GM18861 (cell line): ENCODE data around the gene CDKAL1.

Source experiments
- ATAC-seq: cut with Tn5 transposase; IDR thresholded peaks from one replicate; pipeline ENCODE4 v1.9.1; 2021; ENCODE audit not compliant: unreplicated experiment

Gene CDKAL1

GRCh38 chr6:21001736-21002135 is 467.5 kb downstream of the CDKAL1 start:
- ATAC-seq = no peak

DNA sequence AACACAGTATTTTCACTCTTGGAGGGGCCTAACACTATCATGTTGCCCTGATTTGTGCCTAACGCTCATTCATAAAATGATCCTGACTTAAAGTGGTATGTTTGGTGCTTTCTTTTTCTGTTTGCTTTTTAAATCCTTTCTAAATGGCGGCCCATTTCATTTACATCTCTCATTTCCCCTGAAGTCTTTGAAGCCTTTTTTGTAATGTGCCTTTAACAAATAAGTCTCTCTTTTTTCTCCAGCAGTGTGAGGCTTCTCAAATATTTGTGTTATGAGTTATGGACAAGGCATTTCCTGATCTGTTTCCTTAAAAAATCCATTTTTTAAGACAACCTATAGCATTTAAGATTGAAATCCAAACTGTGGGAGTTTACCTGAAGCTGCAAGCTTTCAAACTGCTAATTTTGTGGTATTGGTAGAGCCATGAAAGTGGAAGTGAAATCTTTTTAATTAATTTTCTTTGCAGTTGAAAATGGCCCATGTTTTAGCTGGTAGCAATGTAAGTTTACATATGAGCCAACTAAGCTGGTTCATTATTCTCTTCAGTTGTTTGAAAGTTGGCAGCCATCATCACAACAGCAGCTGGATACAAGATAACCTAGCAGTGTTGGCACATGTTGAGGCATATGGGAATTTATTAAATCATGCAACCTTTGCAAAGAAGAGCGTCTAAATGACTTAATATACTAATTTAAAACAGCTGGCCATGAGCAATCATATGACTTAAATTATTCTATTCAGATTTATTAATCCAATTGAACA is 469.7 kb downstream of the CDKAL1 start:
- ATAC-seq = peak; percentile 79

GRCh38 chr6:21005816-21006570 is 471.7 kb downstream of the CDKAL1 start:
- ATAC-seq = peak; percentile 56

- ATAC-seq = no peak
Observed at GRCh38 chr6:21019614-21020013, 485.4 kb downstream of the CDKAL1 start.

DNA sequence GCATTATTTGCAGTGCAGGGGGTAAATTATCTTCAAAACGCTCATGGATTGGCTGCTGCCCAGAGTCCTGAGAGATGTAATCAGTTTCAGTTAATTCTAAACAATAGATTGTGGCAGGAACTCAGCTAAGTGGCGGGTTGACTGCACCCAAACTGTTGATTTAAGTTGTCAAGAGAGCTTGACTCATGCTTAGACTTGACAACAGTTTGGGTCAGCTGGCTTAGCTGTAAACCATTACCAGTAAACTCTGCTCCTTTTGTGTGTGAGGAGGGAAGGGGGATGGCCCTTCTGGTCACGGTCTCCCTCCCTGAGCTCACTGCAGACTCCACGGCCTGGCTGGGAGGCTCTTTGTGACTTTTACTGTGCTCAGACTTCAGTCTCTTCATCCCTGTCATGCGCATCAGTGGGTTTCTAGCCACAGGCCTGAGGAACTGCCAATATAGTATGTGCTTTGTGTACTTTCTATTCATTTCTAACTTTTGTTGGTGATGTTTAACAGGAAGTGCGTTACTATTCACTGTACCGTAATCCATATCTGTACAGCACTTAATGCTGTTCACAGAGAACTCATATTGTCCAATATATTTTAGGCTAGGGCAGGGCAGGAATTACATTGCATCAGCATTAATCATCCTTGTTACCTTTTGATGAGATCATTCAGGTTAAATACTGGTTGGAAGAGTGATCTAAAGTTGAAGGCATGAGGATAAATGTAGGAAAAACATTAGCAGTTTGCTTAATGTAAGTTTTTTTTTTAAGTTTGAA is 488.3 kb downstream of the CDKAL1 start:
- peak; percentile 89 for ATAC-seq

- ATAC-seq = no peak
Observed at GRCh38 chr6:21023210-21023609, 489.0 kb downstream of the CDKAL1 start.

GRCh38 chr6:21024616-21025015 is 490.4 kb downstream of the CDKAL1 start:
- no peak for ATAC-seq

DNA sequence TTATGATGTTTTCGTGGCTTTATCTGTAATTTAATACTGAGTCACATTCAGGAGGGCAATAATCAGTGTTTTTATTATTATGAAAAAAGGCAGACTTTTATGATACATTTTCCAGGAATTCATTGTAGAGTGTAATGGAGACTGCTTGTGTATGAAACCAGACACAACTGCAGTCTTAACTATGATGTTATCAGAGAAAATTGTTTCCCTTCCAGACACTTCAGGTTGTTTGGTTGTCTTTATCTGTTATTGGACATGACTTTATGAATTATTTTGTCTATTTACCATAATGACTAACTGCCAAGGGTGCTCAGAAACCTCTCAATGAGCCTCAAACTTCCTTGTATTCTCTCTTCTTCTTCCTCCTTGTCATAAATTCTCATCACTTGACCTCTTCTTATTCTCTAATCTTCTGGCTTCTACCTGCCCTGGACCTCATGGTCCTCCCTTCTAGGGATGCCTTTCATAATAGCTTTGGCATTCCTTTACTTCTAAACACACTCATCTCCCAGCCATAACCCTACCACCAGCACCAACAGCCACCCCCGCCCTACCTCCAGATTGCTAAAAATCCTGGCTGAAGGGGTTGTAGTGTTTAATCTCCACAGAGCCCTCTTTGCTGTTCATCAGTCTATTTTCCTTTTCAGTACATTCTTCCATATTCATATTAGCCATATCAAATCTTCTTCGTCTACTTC is 492.5 kb downstream of the CDKAL1 start:
- ATAC-seq = no peak

DNA sequence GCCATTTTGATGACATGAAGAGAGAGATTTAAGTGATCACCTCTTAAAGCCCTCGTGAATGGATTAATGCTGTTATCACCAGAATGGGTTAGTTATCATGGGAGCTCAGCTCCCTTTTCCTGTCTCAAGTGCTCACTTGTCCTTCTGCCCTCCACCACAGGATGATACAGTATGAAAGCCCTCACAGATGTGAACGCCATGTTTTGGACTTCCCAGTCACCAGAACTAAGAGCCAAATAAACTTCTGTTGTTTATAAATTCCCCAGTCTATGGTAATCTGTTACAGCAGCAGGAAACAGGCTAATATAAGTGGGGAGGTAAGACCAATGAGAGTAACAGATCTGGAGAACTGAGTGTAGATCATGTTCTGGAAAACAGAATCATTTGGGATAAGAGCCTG is 493.2 kb downstream of the CDKAL1 start:
- ATAC-seq = no peak

DNA sequence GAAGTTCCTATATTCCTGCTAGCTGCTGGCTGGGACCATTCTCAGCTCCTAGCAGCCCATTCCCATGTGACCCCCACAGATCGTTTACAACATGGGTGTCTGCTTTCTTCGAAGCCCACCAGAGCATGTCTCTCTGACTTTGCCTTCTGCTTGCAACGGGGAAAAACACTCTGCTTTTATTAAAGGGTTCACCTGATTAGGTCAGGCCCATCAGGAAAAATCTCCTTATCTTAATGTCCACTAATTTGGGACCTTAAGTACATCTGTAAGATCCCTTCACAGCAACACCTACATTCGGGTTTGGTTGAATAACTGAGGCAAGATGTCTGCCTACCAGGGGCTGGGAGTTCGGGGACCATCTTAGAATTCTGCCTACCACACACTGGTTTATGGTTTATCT is 496.9 kb downstream of the CDKAL1 start:
- ATAC-seq = no peak

GRCh38 chr6:21033084-21033483 is 498.8 kb downstream of the CDKAL1 start:
- ATAC-seq = no peak

DNA sequence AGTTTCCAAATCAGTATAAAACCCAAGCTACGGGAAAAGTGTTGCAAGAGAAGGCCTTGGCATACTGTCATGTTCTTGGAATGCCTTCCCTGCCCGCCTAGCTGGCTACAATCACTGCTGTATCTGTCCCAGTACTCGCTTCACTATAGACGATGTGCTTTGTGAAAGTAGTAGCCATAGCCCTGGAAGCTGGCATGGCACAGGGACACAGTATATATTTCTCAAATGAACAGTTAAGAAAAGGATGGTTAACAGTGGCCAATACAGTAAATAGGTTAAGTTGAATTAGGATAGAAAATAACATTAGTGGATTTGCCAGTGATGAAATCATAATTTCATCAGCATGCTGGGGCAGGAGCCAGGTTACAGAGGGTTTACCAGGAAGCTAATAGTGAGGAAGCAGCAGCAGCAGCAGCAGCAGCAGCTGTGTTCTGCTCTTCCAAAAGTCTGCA is 499.3 kb downstream of the CDKAL1 start:
- no peak for ATAC-seq

DNA sequence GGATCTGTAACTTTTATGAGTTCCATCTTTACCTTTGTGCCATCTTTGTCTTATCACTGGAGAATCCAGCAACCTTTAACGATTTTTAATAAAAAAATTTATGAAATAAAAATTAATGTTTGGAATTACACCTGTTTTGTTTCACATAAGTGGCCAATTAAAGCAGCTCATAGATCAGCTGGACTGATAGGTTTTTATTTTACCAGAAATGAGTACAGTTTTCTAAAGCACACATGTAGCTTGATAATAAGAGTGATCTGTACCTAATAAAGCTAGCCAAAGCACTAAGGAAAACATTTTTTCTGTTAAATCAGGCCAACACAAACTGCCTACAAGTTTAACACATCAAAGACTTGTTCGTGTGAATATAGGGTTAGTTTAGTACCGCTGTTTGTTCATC is 500.1 kb downstream of the CDKAL1 start:
- no peak for ATAC-seq

DNA sequence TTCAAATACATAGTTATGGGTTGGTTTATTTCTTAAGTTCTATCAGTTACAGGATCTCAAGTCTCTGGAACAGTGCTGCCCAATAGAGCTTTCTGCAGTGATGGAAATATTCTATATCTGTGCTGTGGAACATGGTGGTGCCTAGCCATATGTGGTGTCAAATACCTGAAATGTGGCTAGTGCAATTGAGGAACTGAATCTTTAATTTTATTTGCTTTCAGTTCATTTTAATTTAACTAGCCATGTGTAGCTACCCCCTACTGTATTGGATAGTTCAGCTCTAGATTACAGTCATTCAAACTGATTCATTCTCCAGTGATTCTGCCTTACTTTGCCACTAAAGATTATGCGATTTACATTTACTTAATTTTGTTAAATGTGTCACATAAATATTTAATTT is 503.2 kb downstream of the CDKAL1 start:
- no peak for ATAC-seq

DNA sequence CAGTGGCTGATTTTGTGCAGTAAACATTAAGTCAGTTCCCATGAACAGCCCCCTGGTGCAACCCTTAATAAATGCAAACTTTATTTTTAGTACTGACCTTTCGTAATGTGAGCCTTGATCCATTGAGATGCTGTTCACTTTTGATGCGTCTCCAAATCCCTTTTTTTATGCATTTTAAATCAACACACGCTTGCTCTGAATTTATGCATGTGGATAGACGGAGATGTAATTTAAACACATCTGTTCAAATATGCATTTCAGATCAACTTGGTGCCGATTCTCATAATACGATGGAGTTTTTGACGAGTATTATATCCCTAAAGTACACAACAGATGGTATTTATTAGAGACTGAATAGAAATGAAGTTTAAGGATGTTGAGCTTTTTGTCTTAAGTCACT is 505.7 kb downstream of the CDKAL1 start:
- ATAC-seq = no peak

DNA sequence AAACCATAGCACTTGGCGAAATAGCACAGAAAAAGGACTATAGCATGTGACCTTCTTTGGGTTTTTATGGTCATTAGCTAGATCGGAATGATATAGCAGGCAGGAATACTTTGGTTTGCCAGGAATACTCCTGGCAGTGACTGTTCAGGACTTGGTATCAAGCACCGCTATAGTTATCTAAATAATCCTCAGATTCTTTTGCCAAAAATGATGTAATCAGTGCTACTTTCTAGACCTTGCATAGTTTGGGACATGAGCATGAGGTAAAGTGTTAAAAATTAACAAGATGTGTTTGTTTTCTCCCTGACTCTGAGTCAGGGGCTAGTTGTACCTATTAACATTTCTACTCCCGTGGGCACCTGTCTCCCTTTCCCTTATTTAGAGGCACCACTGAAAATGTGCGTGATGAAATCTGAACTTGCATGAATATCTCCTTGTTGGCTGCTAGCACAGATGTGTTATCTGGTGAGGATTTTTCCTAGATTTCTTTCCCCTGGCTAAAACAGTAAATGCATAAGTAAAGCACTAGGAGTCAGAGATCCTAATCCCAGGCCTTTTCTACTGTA is 511.0 kb downstream of the CDKAL1 start:
- ATAC-seq = no peak

DNA sequence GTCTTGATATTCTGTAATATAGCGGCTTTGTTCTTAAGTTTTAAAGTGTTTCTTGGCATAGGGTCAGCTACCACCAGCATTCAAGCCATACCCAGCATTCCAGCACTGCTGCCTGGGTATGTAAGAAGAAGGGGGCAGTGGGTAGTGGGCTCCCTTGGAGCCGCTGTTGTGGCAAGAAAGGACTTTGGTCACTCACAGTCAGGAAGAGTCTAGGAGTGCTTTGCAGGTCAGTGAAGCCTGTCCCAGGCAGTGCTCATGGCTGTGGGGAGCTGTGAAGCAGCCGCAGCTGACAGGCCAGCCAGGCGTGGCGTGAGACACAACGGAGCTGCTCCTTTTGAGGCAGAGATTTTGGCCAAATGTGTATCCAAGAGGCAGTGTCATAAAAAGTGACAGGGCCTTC is 512.0 kb downstream of the CDKAL1 start:
- ATAC-seq = no peak

DNA sequence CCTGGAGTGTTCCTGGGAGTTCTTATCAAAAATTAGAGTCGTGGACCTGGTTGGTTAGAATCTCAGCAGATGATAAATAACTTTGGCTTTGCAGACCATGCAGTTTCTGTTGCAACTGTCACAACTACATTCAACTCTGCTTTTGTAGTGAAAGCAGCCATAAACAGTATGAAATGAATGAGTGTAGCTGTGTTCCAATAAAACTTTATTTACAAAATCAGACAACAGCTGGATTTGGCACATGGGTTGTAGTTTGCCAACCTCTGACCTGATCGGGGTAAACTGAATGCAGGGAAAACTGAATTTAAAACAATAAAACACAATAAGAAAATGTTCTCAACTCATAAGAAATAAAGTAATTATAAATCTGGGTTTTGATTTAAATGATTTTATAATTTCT is 513.8 kb downstream of the CDKAL1 start:
- no peak for ATAC-seq

GRCh38 chr6:21049148-21049547 is 514.9 kb downstream of the CDKAL1 start:
- no peak for ATAC-seq

DNA sequence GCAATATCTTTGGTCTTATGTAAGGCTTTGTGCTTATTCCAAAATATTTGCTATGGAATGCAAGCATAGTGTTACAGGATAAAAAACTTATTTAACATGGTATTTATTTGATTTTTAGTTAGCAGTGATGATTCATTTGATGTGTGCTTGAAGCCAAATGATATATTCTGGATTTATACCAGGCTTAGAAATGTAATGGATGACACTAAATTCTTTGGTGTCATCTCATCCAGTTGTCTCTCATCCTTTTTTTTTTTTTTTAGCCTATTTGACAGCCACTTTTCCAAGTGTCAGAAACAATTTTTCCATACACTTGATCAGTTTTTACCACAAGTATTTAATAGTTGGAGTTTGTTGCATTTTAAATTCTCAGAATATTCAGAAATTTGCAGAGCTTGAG is 515.3 kb downstream of the CDKAL1 start:
- no peak for ATAC-seq

- ATAC-seq = no peak
Observed at GRCh38 chr6:21050935-21051334, 516.7 kb downstream of the CDKAL1 start.
